Sigmoid colon (tissue), 7 donors: Measurements from ENCODE around the gene ALDH1L2. TPM values are rescaled to one million over a fixed set of nuclear protein-coding genes. Genes with fewer than 3 reads are reported as not detected.

Source experiments
- DNase-seq: peaks from one replicate; pipeline ENCODE4 v3.0.0-alpha.2; 2019
- H3K27ac ChIP-seq, 4 donors: fragments of 200-600 bp; sonication (generic); one replicate each; pipeline ENCODE4 v1.5.1; 2016 to 2019; ENCODE audit warnings: mild to moderate bottlenecking in 1 of 4
- H3K27me3 ChIP-seq, 3 donors: fragments of 200-600 bp; sonication (generic); one replicate each; pipeline ENCODE4 v1.5.1; 2019; ENCODE audit warnings: mild to moderate bottlenecking in 1 of 3
- H3K36me3 ChIP-seq, 4 donors: fragments of 200-600 bp; sonication (generic); one replicate each; pipeline ENCODE4 v1.5.1; 2016 to 2019
- H3K4me1 ChIP-seq, 4 donors: fragments of 200-600 bp; sonication (generic); one replicate each; pipeline ENCODE4 v1.5.1; 2017 to 2019
- H3K4me3 ChIP-seq, 4 donors: fragments of 200-600 bp; sonication (generic); one replicate each; pipeline ENCODE4 v1.5.1; 2017 to 2019; ENCODE audit warnings: mild to moderate bottlenecking in 2 of 4, moderate library complexity in 1 of 4
- H3K9me3 ChIP-seq, 4 donors: fragments of 200-600 bp in 3 of 4; sonication (generic) in 3 of 4; one replicate each; pipeline versions ENCODE4 v1.5.1 to v1.6.1; 2013 to 2019
- CTCF ChIP-seq, 4 experiments: fragments of 450-650 bp in 3 of 4; fragments of 200-600 bp in 1 of 4; IDR thresholded peaks; one replicate each; pipeline ENCODE4 v1.5.1; 2016 to 2019; ENCODE audit warnings: antibody characterized with exemption in 4 of 4, mild to moderate bottlenecking in 3 of 4, moderate library complexity in 2 of 4
- EP300 ChIP-seq, 4 donors: sonication (generic); formaldehyde crosslinking; IDR thresholded peaks; one replicate each; pipeline ENCODE4 v1.6.1; 2017; ENCODE audit warnings: antibody characterized with exemption in 4 of 4
- POLR2A ChIP-seq, 2 donors: fragments of 450-650 bp; IDR thresholded peaks; one replicate each; pipeline ENCODE4 v1.6.1; 2016; ENCODE audit warnings: antibody characterized with exemption in 2 of 2, mild to moderate bottlenecking in 2 of 2, moderate library complexity in 2 of 2
- POLR2AphosphoS5 ChIP-seq, 4 donors: sonication (generic); formaldehyde crosslinking; IDR thresholded peaks; one replicate each; pipeline ENCODE4 v1.6.1; 2017; ENCODE audit warnings: antibody characterized with exemption in 4 of 4
- WGBS, 2 donors: extraction: QIAGEN DNeasy Blood & Tissue Kit; methylation state at CpG; one replicate each; pipeline ENCODE4 v1.1.7; 2013; 5-methylcytosine and 5-hydroxymethylcytosine counted together
- intact Hi-C: fragments of 100-400 bp; cut with DNase I; formaldehyde crosslinking; loops from one replicate; pipeline ENCODE4 v1.15.1; 2023
- polyA plus RNA-seq, 3 donors: library from polyadenylated mRNA; stranded (reverse); fragments of 200-250 nt; gene quantifications; one replicate each; pipeline ENCODE4 v1.2.3, GENCODE V29; 2013
- total RNA-seq, 4 donors: library from RNA; depleted of rRNA; stranded (reverse); fragments of >200 nt; gene quantifications; one replicate each; pipeline ENCODE4 v1.1.0, GENCODE V29; 2016
- donor health status: healthy with polysubstance abuse.
- donor health status: Bipolar disorder and iron deficiency.
- donor health status: healthy.

Gene ALDH1L2
- total and polyA plus RNA-seq, 7 donors: 0.23 to 13.0 (median 3.1) TPM

- peaks cover 0 to 4% (median 0%) of the 10 kb centered on the region in 4 donors for H3K4me1 ChIP-seq
- no peak for DNase-seq
- intact Hi-C loops: no loop called here
- H3K4me3 ChIP-seq: no peak overlapping the region
- no peaks in the 10 kb centered on the region for H3K27me3 ChIP-seq
- no peak overlapping the region for H3K27ac ChIP-seq
- peaks cover 0 to 8% (median 0%) of the 10 kb centered on the region in 4 donors for H3K36me3 ChIP-seq
- WGBS, 2 donors: 13 to 57% methylated on average over 2 of the region's 2 CpGs
- TF ChIP-seq CTCF (IDR thresholded peaks at IDR 0.05) (no peak), POLR2A (IDR thresholded peaks at IDR 0.05) (no peak)
- no peaks in the 10 kb centered on the region for H3K9me3 ChIP-seq
These were observed 43.8 kb downstream of the ALDH1L2 start for GRCh38 chr12:105040476-105040875.

GRCh38 chr12:105036937-105037649 is 47.2 kb downstream of the ALDH1L2 start:
- no peaks in the 10 kb centered on the region for H3K9me3 ChIP-seq
- intact Hi-C loops: no loop called here
- H3K4me1 ChIP-seq: peaks cover 0 to 4% (median 0%) of the 10 kb centered on the region in 4 donors
- no peak overlapping the region for H3K4me3 ChIP-seq
- no peak overlapping the region for H3K27ac ChIP-seq
- TF ChIP-seq POLR2AphosphoS5 (IDR thresholded peaks at IDR 0.05): no peak
- TF ChIP-seq EP300 (IDR thresholded peaks at IDR 0.05): no peak
- TF ChIP-seq POLR2A (IDR thresholded peaks at IDR 0.05): no peak
- TF ChIP-seq CTCF (IDR thresholded peaks at IDR 0.05): no peak
- H3K36me3 ChIP-seq: peaks cover 0 to 8% (median 0%) of the 10 kb centered on the region in 4 donors
- H3K27me3 ChIP-seq: no peaks in the 10 kb centered on the region
- 54 to 66% methylated on average over 3 of the region's 3 CpGs for WGBS, 2 donors
- DNase-seq: no peak

- H3K4me3 ChIP-seq: no peak overlapping the region
- no peaks in the 10 kb centered on the region for H3K9me3 ChIP-seq
- no peaks in the 10 kb centered on the region for H3K4me1 ChIP-seq
- no peak overlapping the region for H3K27ac ChIP-seq
- intact Hi-C loops: no loop called here
- DNase-seq: no peak
- H3K27me3 ChIP-seq: no peaks in the 10 kb centered on the region
- H3K36me3 ChIP-seq: peaks cover 0 to 8% (median 2%) of the 10 kb centered on the region in 4 donors
- WGBS, 2 donors: 57 to 64% methylated on average over 2 of the region's 2 CpGs
- TF ChIP-seq POLR2AphosphoS5 (IDR thresholded peaks at IDR 0.05) (no peak), POLR2A (IDR thresholded peaks at IDR 0.05) (no peak), CTCF (IDR thresholded peaks at IDR 0.05) (no peak), EP300 (IDR thresholded peaks at IDR 0.05) (no peak)
These were observed 50.4 kb downstream of the ALDH1L2 start for GRCh38 chr12:105033851-105034250.

- peaks cover 0 to 5% (median 2%) of the 10 kb centered on the region in 4 donors for H3K36me3 ChIP-seq
- DNase-seq: no peak
- TF ChIP-seq POLR2AphosphoS5 (IDR thresholded peaks at IDR 0.05) (no peak), CTCF (IDR thresholded peaks at IDR 0.05) (no peak)
- H3K27me3 ChIP-seq: no peaks in the 10 kb centered on the region
- peaks cover 0 to 9% (median 8%) of the 10 kb centered on the region in 4 donors for H3K4me1 ChIP-seq
- H3K9me3 ChIP-seq: no peaks in the 10 kb centered on the region
- H3K4me3 ChIP-seq: no peak overlapping the region
- WGBS, 2 donors: 95 to 97% methylated on average over 4 of the region's 4 CpGs
- peak overlapping the region in 1 of 4 donors; percentile 74 for H3K27ac ChIP-seq
- intact Hi-C loops: no loop called here
These were observed 51.4 kb downstream of the ALDH1L2 start for GRCh38 chr12:105032703-105033357.
